ENCODE results near the gene VEGFD.

Gene VEGFD

DNA sequence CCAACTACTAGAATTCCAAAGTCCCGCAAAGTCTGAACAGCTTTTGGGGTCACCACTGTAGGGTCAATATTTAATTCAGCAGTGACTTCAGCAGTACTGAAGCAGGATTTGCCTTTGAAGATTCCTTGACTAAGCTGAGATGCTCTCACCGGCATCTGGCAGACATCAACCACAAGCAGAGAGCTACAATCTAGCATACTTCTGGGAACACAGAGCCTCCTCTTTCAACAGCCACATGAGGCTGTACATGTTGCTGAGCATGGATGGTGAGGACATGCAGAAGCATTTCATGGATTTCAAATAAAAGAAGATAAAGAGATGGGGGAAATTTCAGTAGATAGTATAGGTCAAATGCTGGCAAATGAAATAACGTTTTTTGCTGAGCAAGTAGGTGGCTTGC, 62.1 kb downstream of the VEGFD start:
- no peak overlapping the region for H2AFZ ChIP-seq (ENCODE audit: low read depth)
- H3K36me3 ChIP-seq (ENCODE audit: insufficient read depth) = no peaks in the 10 kb centered on the region
- H3K27me3 ChIP-seq (ENCODE audit: insufficient read depth, low read depth) = no peaks in the 10 kb centered on the region

DNA sequence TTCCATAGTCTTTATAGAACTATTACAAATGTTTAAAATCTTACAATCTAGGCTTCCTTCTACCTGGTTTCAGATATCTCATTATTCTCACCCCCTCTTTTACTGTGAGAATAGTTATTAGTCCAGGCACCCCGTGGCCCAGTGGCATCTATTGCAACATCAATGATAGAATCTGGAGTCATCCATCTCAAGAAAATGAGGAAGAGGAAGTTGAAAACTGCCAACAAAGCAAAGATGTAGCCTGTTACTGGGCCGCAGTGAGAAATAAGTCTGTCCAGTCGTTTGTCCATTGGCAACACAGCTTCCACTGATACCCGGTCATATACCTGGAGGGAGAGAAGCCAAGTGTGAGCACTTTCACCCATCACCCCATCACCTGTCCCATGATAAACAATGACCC, 62.8 kb downstream of the VEGFD start:
- Histone ChIP-seq H3K9ac (no peak overlapping the region), H4K20me1 (ENCODE audit: insufficient read depth) (no peaks in the 10 kb centered on the region), H2AFZ (ENCODE audit: low read depth) (no peak overlapping the region), H3K27me3 (ENCODE audit: insufficient read depth, low read depth) (no peaks in the 10 kb centered on the region), H3K4me3 (IDR thresholded peaks at IDR 0.05; ENCODE audit: insufficient read depth, low read depth, low read length) (no peak overlapping the region), H3K4me1 (ENCODE audit: low read depth, poor library complexity, severe bottlenecking) (no peaks in the 10 kb centered on the region), H3K4me2 (no peak overlapping the region), H3K27ac (no peak overlapping the region), H3K79me2 (ENCODE audit: insufficient read depth, low read depth) (no peaks in the 10 kb centered on the region), H3K36me3 (ENCODE audit: insufficient read depth) (no peaks in the 10 kb centered on the region)
- TF ChIP-seq, protein P1, sequence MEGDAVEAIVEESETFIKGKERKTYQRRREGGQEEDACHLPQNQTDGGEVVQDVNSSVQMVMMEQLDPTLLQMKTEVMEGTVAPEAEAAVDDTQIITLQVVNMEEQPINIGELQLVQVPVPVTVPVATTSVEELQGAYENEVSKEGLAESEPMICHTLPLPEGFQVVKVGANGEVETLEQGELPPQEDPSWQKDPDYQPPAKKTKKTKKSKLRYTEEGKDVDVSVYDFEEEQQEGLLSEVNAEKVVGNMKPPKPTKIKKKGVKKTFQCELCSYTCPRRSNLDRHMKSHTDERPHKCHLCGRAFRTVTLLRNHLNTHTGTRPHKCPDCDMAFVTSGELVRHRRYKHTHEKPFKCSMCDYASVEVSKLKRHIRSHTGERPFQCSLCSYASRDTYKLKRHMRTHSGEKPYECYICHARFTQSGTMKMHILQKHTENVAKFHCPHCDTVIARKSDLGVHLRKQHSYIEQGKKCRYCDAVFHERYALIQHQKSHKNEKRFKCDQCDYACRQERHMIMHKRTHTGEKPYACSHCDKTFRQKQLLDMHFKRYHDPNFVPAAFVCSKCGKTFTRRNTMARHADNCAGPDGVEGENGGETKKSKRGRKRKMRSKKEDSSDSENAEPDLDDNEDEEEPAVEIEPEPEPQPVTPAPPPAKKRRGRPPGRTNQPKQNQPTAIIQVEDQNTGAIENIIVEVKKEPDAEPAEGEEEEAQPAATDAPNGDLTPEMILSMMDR (conservative IDR thresholded peaks at IDR 0.05; ENCODE audit: low read depth, low read length) = no peak

More for the DNA sequence above, 62.1 kb downstream of the VEGFD start:
- no peaks in the 10 kb centered on the region for H4K20me1 ChIP-seq (ENCODE audit: insufficient read depth)
- no peaks in the 10 kb centered on the region for H3K4me1 ChIP-seq (ENCODE audit: low read depth, poor library complexity, severe bottlenecking)
- H3K4me3 ChIP-seq (IDR thresholded peaks at IDR 0.05; ENCODE audit: insufficient read depth, low read depth, low read length) = no peak overlapping the region
- no peaks in the 10 kb centered on the region for H3K79me2 ChIP-seq (ENCODE audit: insufficient read depth, low read depth)
- H3K27ac ChIP-seq = no peak overlapping the region
- TF ChIP-seq, protein P1 (conservative IDR thresholded peaks at IDR 0.05; ENCODE audit: low read depth, low read length) = no peak
- no peak overlapping the region for H3K9ac ChIP-seq
- H3K4me2 ChIP-seq = no peak overlapping the region

DNA sequence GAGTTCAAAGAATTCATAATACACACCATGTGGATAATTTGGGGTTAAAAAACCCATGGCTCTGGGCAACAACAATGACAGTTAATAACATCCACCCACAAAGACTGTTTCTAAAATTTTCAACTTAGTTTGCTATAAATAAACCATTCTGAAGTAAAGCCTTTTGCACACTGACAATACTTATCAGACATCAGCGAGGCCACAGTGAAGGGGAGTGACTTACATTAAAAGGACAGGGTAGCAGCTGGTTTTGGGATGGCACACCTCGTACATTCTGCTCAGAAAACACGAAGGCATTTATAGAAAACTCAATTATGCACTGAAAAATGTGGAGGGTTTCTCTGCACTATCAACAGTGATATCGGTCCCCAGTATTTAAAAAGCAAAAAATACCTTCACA, 63.9 kb downstream of the VEGFD start:
- H4K20me1 ChIP-seq (ENCODE audit: insufficient read depth) = no peaks in the 10 kb centered on the region
- no peaks in the 10 kb centered on the region for H3K4me1 ChIP-seq (ENCODE audit: low read depth, poor library complexity, severe bottlenecking)
- H3K36me3 ChIP-seq (ENCODE audit: insufficient read depth) = no peaks in the 10 kb centered on the region
- H3K79me2 ChIP-seq (ENCODE audit: insufficient read depth, low read depth) = no peaks in the 10 kb centered on the region
- H3K27ac ChIP-seq = no peak overlapping the region
- H3K4me3 ChIP-seq (IDR thresholded peaks at IDR 0.05; ENCODE audit: insufficient read depth, low read depth, low read length) = no peak overlapping the region
- H3K27me3 ChIP-seq (ENCODE audit: insufficient read depth, low read depth) = no peaks in the 10 kb centered on the region
- H3K9ac ChIP-seq = no peak overlapping the region
- no peak overlapping the region for H2AFZ ChIP-seq (ENCODE audit: low read depth)
- H3K4me2 ChIP-seq = no peak overlapping the region
- TF ChIP-seq, protein P1 (conservative IDR thresholded peaks at IDR 0.05; ENCODE audit: low read depth, low read length) = no peak

DNA sequence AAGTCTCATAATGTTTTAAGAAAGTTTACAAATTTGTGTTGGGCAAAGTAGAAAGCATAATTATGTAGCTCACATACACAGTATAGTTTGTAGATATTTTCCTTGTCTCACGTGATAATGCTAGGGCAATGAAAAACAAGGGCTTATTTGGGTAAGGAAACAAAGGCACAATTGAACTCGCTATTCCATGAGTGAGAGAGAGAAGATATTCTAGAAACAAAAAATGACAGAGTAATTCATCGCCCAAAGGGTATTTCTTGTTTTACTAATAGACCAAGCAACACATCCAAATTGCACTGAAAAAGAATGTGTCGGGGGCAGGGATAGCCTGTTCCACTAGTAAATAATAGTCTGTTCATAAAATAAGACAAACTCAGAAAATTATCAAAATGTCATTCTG, 65.1 kb downstream of the VEGFD start:
- H3K79me2 ChIP-seq (ENCODE audit: insufficient read depth, low read depth) = no peaks in the 10 kb centered on the region
- H3K4me1 ChIP-seq (ENCODE audit: low read depth, poor library complexity, severe bottlenecking) = no peaks in the 10 kb centered on the region
- H3K27ac ChIP-seq = no peak overlapping the region
- H4K20me1 ChIP-seq (ENCODE audit: insufficient read depth) = no peaks in the 10 kb centered on the region
- H3K4me2 ChIP-seq = no peak overlapping the region
- H2AFZ ChIP-seq (ENCODE audit: low read depth) = no peak overlapping the region
- H3K9ac ChIP-seq = no peak overlapping the region
- TF ChIP-seq, protein P1 (conservative IDR thresholded peaks at IDR 0.05; ENCODE audit: low read depth, low read length) = no peak
- H3K4me3 ChIP-seq (IDR thresholded peaks at IDR 0.05; ENCODE audit: insufficient read depth, low read depth, low read length) = no peak overlapping the region
- H3K36me3 ChIP-seq (ENCODE audit: insufficient read depth) = no peaks in the 10 kb centered on the region
- no peaks in the 10 kb centered on the region for H3K27me3 ChIP-seq (ENCODE audit: insufficient read depth, low read depth)

Measured in KMS-11 (cell line).